Loucy (cell line): Measurements from ENCODE around the gene GTF2F2.

Source experiments
- EZH2phosphoT487 ChIP-seq: fragments of 200-600 bp; IDR thresholded peaks from 2 replicates; pipeline ENCODE4 v1.6.1; 2018; ENCODE audit warnings: antibody characterized with exemption, mild to moderate bottlenecking, moderate library complexity, borderline replicate concordance
- TF ChIP-seq, protein P1 (sequence below): fragments of 200-600 bp; sonication (generic); conservative IDR thresholded peaks from 2 replicates; pipeline ENCODE4 v1.5.1; 2014; ENCODE audit warnings: mild to moderate bottlenecking, antibody characterized with exemption, low read length

DNA sequence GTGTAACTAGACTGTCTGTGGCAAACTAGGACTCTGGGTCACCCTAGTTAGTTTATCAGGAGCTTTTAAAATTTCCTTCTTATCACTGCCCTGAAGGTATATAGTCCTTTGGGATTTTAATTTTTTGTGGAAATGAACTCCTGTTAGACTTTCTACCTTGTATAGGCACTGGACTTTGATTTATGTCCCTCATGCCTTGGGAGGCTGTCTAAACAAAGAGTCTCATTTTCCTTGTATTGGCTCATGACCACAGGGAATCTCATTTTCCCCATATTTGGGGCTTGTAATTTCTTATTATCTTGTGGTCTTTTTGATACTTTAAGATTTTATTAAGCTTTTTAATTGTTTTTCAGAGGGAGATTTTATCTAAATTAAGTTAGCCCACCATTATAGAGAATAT is 59.1 kb downstream of the GTF2F2 start:
- TF ChIP-seq, protein P1, sequence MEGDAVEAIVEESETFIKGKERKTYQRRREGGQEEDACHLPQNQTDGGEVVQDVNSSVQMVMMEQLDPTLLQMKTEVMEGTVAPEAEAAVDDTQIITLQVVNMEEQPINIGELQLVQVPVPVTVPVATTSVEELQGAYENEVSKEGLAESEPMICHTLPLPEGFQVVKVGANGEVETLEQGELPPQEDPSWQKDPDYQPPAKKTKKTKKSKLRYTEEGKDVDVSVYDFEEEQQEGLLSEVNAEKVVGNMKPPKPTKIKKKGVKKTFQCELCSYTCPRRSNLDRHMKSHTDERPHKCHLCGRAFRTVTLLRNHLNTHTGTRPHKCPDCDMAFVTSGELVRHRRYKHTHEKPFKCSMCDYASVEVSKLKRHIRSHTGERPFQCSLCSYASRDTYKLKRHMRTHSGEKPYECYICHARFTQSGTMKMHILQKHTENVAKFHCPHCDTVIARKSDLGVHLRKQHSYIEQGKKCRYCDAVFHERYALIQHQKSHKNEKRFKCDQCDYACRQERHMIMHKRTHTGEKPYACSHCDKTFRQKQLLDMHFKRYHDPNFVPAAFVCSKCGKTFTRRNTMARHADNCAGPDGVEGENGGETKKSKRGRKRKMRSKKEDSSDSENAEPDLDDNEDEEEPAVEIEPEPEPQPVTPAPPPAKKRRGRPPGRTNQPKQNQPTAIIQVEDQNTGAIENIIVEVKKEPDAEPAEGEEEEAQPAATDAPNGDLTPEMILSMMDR, result no peak
- no peak for TF ChIP-seq EZH2phosphoT487
